SK-N-MC (cell line): ENCODE measurements around the gene CLSTN2.

Experiments used
- EZH2 ChIP-seq: fragments of 200-600 bp; sonication (generic); IDR thresholded peaks from one replicate; pipeline ENCODE4 v1.6.1; 2017; ENCODE audit warnings: antibody characterized with exemption
- POLR2AphosphoS5 ChIP-seq: IDR thresholded peaks from 2 replicates; pipeline ENCODE4 v1.6.1; 2012; ENCODE audit warnings: mild to moderate bottlenecking, low read depth, low read length, borderline replicate concordance

DNA sequence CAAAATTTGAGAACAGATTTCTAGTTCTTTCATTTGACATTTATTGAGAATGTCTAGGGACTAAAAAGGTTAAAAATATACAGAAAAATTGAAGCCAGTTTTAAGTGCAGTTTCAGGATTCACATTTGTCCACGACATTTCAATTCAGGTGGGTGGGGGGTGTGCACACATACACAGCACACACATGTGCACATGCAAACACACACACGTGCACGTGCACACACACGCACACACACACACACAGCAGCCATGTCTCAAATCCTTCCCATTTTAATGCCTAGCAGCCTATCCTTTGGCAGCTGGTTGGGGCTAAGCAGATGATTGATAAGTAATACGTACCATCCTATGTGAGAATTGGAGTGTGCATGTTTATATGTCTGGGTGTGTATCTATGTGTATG lies 504.5 kb downstream of the CLSTN2 start:
- TF ChIP-seq POLR2AphosphoS5 (no peak), EZH2 (no peak)
